ENCODE data around the gene EFCAB11. TPM values are rescaled to one million over a fixed set of nuclear protein-coding genes. Genes with fewer than 3 reads are reported as not detected.
"Not testable (repeated sequence)": the region's sequence is repeated elsewhere in the genome, so short reads cannot be mapped to it uniquely, and the experiment has no call there.

The EFCAB11 gene
- total RNA-seq, 1 experiment from 2014 or later: 36.2 TPM

DNA sequence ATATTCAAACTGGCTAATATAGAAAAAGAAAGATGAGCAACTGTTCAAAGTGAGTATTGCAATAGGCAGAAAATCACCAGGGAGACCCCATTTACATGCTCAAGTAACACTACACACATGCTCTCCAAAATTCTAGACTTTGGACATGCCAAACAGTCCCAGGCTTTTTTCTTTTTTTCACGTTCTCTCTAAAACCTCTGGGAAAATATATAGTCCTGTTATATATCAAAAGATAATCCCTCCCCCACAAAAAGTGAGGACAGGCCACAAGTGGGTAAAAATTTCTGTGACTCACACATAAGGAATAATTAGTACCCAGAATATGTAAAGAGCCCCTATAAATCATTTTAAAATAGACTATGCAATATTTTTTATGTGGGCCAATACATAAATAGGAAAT lies 55.2 kb downstream of the EFCAB11 start:
- Histone ChIP-seq H3K4me3 (ENCODE audit: low read depth, low read length) (no peak overlapping the region), H3K36me3 (ENCODE audit: control insufficient read depth, insufficient read depth, low read length) (no peaks in the 10 kb centered on the region), H3K27me3 (replicated peaks; ENCODE audit: control insufficient read depth, insufficient read depth, low read length) (no peaks in the 10 kb centered on the region), H3K9me3 (no peaks in the 10 kb centered on the region), H3K4me1 (no peaks in the 10 kb centered on the region)
- Mint-ChIP-seq H3K4me1 (ENCODE audit: low read depth, unreplicated experiment) (no peaks in the 10 kb centered on the region), H3K27ac (ENCODE audit: unreplicated experiment) (no peak overlapping the region), H3K9me3 (ENCODE audit: unreplicated experiment) (no peaks in the 10 kb centered on the region), H3K4me3 (ENCODE audit: unreplicated experiment) (no peak overlapping the region), H3K27me3 (ENCODE audit: insufficient read depth, unreplicated experiment) (no peaks in the 10 kb centered on the region), H3K36me3 (ENCODE audit: insufficient read depth, unreplicated experiment) (no peaks in the 10 kb centered on the region)
- CTCF ChIA-PET: interaction anchor here (1.1 kb wide), 1 partner anchor 45 kb away, joined by 3 read pairs; no protein-coding TSS in a partner anchor
- POLR2A ChIA-PET: no interaction called here
- BruUV-seq (replicated peaks): no TSS peak
- DNase-seq: no peak
- intact Hi-C loops (cut with micrococcal nuclease; ENCODE audit: unreplicated experiment): no loop called here
- TF ChIP-seq, protein P1, sequence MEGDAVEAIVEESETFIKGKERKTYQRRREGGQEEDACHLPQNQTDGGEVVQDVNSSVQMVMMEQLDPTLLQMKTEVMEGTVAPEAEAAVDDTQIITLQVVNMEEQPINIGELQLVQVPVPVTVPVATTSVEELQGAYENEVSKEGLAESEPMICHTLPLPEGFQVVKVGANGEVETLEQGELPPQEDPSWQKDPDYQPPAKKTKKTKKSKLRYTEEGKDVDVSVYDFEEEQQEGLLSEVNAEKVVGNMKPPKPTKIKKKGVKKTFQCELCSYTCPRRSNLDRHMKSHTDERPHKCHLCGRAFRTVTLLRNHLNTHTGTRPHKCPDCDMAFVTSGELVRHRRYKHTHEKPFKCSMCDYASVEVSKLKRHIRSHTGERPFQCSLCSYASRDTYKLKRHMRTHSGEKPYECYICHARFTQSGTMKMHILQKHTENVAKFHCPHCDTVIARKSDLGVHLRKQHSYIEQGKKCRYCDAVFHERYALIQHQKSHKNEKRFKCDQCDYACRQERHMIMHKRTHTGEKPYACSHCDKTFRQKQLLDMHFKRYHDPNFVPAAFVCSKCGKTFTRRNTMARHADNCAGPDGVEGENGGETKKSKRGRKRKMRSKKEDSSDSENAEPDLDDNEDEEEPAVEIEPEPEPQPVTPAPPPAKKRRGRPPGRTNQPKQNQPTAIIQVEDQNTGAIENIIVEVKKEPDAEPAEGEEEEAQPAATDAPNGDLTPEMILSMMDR (IDR thresholded peaks at IDR 0.05; ENCODE audit: insufficient read depth in 1 of 2, low read depth in 1 of 2, low read length in 1 of 2, severe bottlenecking in 1 of 2, unreplicated experiment in 1 of 2): no peak

DNA sequence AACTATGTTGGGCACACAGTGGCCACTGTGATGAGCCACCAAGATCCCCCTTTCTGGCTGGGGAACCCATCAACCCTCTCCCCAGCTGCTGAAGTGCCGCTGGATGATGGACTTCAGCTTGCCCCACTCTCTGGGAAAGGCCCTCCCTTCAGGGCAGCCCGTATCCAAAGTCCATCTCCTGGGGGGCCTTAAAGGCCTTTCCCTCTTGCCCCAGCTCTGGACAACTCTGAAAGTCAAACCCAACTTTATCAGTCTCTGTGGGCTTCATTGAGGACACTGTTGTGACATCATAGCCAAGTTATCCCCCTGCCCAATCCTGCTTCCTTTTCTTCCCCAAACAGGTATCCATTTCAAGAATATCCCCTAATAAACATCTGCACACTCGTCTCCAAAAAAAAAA lies 61.1 kb downstream of the EFCAB11 start:
- H3K27me3 ChIP-seq (replicated peaks; ENCODE audit: control insufficient read depth, insufficient read depth, low read length); H3K36me3 Mint-ChIP-seq (ENCODE audit: insufficient read depth, unreplicated experiment); H3K27me3 Mint-ChIP-seq (ENCODE audit: insufficient read depth, unreplicated experiment); CTCF ChIA-PET; POLR2A ChIA-PET; H3K9me3 Mint-ChIP-seq (ENCODE audit: unreplicated experiment); H3K9me3 ChIP-seq; H3K4me1 ChIP-seq; H3K4me1 Mint-ChIP-seq (ENCODE audit: low read depth, unreplicated experiment); BruUV-seq (replicated peaks); intact Hi-C loops (cut with micrococcal nuclease; ENCODE audit: unreplicated experiment); DNase-seq; H3K36me3 ChIP-seq (ENCODE audit: control insufficient read depth, insufficient read depth, low read length); H3K27ac Mint-ChIP-seq (ENCODE audit: unreplicated experiment); H3K4me3 Mint-ChIP-seq (ENCODE audit: unreplicated experiment); H3K4me3 ChIP-seq (ENCODE audit: low read depth, low read length): not testable (repeated sequence)

DNA sequence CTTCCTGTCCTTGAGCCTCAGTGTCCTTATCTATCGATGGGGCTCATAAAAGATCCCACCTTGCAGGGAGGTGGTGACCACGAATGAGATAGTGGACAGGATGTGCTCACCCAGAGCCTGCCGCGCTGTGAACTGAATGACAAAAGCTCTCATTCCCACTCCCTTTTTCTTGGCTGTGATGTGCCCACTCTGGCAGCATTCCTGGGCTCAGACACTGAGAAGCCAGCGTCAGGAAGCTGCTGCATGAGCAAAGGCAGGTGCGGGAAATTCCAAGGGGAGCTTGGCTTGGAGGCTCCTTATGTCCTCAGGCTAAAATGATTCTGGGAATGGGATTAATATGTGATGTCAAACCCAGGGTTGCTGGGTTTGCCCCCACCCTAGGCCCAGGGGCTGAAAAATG lies 61.6 kb downstream of the EFCAB11 start:
- Histone ChIP-seq H3K4me3 (ENCODE audit: low read depth, low read length) (no peak overlapping the region), H3K9me3 (0 out of 2 replicates have a peak, but pooled peaks cover 5% of the 10 kb centered on the region), H3K27me3 (replicated peaks; ENCODE audit: control insufficient read depth, insufficient read depth, low read length) (no peaks in the 10 kb centered on the region), H3K36me3 (ENCODE audit: control insufficient read depth, insufficient read depth, low read length) (no peaks in the 10 kb centered on the region), H3K4me1 (no peaks in the 10 kb centered on the region)
- CTCF ChIA-PET: no interaction called here
- BruUV-seq (replicated peaks): no TSS peak
- TF ChIP-seq, protein P1 (IDR thresholded peaks at IDR 0.05; ENCODE audit: insufficient read depth in 1 of 2, low read depth in 1 of 2, low read length in 1 of 2, severe bottlenecking in 1 of 2, unreplicated experiment in 1 of 2): no peak
- intact Hi-C loops (cut with micrococcal nuclease; ENCODE audit: unreplicated experiment): no loop called here
- DNase-seq: no peak
- no peaks in the 10 kb centered on the region for H3K36me3 Mint-ChIP-seq (ENCODE audit: insufficient read depth, unreplicated experiment)
- no peaks in the 10 kb centered on the region for H3K4me1 Mint-ChIP-seq (ENCODE audit: low read depth, unreplicated experiment)
- POLR2A ChIA-PET: no interaction called here
- H3K27ac Mint-ChIP-seq (ENCODE audit: unreplicated experiment): no peak overlapping the region
- H3K9me3 Mint-ChIP-seq (ENCODE audit: unreplicated experiment): peaks cover 6% of the 10 kb centered on the region
- H3K27me3 Mint-ChIP-seq (ENCODE audit: insufficient read depth, unreplicated experiment): no peaks in the 10 kb centered on the region
- no peak overlapping the region for H3K4me3 Mint-ChIP-seq (ENCODE audit: unreplicated experiment)

DNA sequence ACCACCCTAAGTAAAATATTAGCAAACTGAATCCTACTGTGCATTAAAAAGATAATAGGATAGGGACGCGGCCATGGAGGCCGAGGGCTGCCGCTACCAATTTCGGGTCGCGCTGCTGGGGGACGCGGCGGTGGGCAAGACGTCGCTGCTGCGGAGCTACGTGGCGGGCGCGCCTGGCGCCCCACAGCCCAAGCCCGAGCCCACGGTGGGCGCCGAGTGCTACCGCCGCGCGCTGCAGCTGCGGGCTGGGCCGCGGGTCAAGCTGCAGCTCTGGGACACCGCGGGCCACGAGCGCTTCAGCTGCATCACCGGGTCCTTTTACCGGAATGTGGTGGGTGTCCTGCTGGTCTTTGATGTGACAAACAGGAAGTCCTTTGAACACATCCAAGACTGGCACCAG lies 62.8 kb downstream of the EFCAB11 start:
- H3K4me1 Mint-ChIP-seq (ENCODE audit: low read depth, unreplicated experiment); H3K4me3 Mint-ChIP-seq (ENCODE audit: unreplicated experiment); H3K27ac Mint-ChIP-seq (ENCODE audit: unreplicated experiment); H3K9me3 Mint-ChIP-seq (ENCODE audit: unreplicated experiment); intact Hi-C loops (cut with micrococcal nuclease; ENCODE audit: unreplicated experiment); POLR2A ChIA-PET; H3K4me1 ChIP-seq; H3K36me3 ChIP-seq (ENCODE audit: control insufficient read depth, insufficient read depth, low read length); DNase-seq; CTCF ChIA-PET; H3K27me3 ChIP-seq (replicated peaks; ENCODE audit: control insufficient read depth, insufficient read depth, low read length); BruUV-seq (replicated peaks); H3K4me3 ChIP-seq (ENCODE audit: low read depth, low read length); H3K9me3 ChIP-seq; H3K36me3 Mint-ChIP-seq (ENCODE audit: insufficient read depth, unreplicated experiment); H3K27me3 Mint-ChIP-seq (ENCODE audit: insufficient read depth, unreplicated experiment): not testable (repeated sequence)
